Activated T-helper 1 cell treated with anti-CD3 and anti-CD28 coated beads, Interleukin-2, amount 50 U/mL, for 16 hours (primary cell): ENCODE data around the gene SLC2A8.

Experiments used
- DNase-seq, 2 donors: peaks; one replicate each; pipeline ENCODE4 v3.0.0-alpha.2; 2020; ENCODE audit warnings: low read depth in 1 of 2, low spot score in 1 of 2

SLC2A8 gene

GRCh38 chr9:127402401-127403090, 5.6 kb downstream of the SLC2A8 start:
- DNase-seq = no peak

GRCh38 chr9:127403507-127404192, 6.7 kb downstream of the SLC2A8 start:
- DNase-seq = no peak

- no peak for DNase-seq
Observed at GRCh38 chr9:127404631-127405030, 7.7 kb downstream of the SLC2A8 start.

GRCh38 chr9:127405344-127406125, 8.6 kb downstream of the SLC2A8 start:
- DNase-seq = no peak

GRCh38 chr9:127406799-127407491, 10.0 kb downstream of the SLC2A8 start:
- no peak for DNase-seq

- DNase-seq = no peak
Observed at GRCh38 chr9:127407492-127407843, 10.5 kb downstream of the SLC2A8 start.

GRCh38 chr9:127411122-127411521, 14.2 kb downstream of the SLC2A8 start:
- DNase-seq = no peak

- no peak for DNase-seq
Observed at GRCh38 chr9:127415141-127415540, 18.2 kb downstream of the SLC2A8 start.

GRCh38 chr9:127415657-127416056, 18.7 kb downstream of the SLC2A8 start:
- no peak for DNase-seq

GRCh38 chr9:127417131-127418036, 20.4 kb downstream of the SLC2A8 start:
- DNase-seq = no peak

GRCh38 chr9:127418037-127418471, 21.1 kb downstream of the SLC2A8 start:
- no peak for DNase-seq

GRCh38 chr9:127419348-127419747, 22.4 kb downstream of the SLC2A8 start:
- DNase-seq = no peak

GRCh38 chr9:127421057-127421456, 24.1 kb downstream of the SLC2A8 start:
- no peak for DNase-seq

GRCh38 chr9:127422133-127422782, 25.3 kb downstream of the SLC2A8 start:
- no peak for DNase-seq

GRCh38 chr9:127422787-127423186, 25.8 kb downstream of the SLC2A8 start:
- no peak for DNase-seq

GRCh38 chr9:127423476-127423933, 26.5 kb downstream of the SLC2A8 start:
- no peak for DNase-seq

- peak; percentile 79 to 87 for DNase-seq
Observed at GRCh38 chr9:127423934-127424675, 27.1 kb downstream of the SLC2A8 start, which contains the start of gene ZNF79. Gene ZNF79 (plus strand): TSS chr9:127424382. CDS start chr9:127424788, 406 bp downstream.

GRCh38 chr9:127424676-127424999, 27.7 kb downstream of the SLC2A8 start:
- no peak for DNase-seq

GRCh38 chr9:127426756-127427155, 29.8 kb downstream of the SLC2A8 start:
- DNase-seq = peak in 1 of 2 donors; percentile 26
